GM10266 (cell line): Measurements from ENCODE around the gene TAPT1.

Source experiments
- DNase-seq: peaks from one replicate; pipeline ENCODE4 v3.0.0; 2012; ENCODE audit errors: extremely low spot score
- TF ChIP-seq, protein P1 (sequence below): IDR thresholded peaks from 2 replicates; pipeline ENCODE4 v1.5.1; 2012; ENCODE audit warnings: mild to moderate bottlenecking, low read depth; ENCODE audit not compliant: control insufficient read depth, insufficient read depth; ENCODE audit errors: missing control alignments

Gene TAPT1

DNA sequence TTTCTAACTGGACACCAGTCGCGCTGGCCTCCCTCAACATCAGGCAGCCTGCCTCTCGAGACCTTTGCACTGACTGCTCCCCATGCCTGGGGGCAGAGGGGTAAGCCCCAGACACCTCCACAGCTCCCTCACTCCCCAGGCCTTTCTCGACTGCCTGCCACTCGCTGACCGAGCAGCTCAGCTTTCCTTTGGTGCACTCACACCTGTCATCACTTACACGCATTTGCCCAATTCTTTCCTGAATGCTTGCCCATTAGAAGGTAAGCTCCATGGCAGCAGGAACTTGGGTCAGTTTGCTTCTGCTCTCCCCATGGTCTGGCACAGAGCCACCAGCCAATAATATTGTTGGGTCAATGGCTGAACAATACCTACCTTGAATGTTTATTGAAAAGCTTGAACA is 110.3 kb downstream of the TAPT1 start:
- TF ChIP-seq, protein P1, sequence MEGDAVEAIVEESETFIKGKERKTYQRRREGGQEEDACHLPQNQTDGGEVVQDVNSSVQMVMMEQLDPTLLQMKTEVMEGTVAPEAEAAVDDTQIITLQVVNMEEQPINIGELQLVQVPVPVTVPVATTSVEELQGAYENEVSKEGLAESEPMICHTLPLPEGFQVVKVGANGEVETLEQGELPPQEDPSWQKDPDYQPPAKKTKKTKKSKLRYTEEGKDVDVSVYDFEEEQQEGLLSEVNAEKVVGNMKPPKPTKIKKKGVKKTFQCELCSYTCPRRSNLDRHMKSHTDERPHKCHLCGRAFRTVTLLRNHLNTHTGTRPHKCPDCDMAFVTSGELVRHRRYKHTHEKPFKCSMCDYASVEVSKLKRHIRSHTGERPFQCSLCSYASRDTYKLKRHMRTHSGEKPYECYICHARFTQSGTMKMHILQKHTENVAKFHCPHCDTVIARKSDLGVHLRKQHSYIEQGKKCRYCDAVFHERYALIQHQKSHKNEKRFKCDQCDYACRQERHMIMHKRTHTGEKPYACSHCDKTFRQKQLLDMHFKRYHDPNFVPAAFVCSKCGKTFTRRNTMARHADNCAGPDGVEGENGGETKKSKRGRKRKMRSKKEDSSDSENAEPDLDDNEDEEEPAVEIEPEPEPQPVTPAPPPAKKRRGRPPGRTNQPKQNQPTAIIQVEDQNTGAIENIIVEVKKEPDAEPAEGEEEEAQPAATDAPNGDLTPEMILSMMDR = no peak
- no peak for DNase-seq

DNA sequence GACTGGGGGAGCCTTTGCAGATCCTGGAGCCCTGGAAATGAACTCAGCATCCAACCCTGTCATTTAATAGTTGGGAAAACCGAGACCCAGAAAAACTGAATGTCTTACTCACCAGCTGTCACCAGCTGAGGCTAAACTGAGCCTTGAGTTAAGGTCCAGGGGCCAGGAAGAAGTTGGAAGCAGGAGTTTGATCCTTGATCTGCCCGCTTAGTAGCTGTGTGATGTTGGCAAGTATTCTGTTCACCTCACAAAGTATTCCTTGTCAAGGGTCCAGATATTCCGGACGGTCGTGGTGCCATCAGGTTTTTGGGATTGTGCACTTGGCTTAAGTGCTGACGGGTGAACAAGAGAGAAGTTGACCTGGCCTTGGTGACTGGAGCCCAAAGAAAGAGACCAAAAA is 111.7 kb downstream of the TAPT1 start:
- TF ChIP-seq, protein P1 = no peak

DNA sequence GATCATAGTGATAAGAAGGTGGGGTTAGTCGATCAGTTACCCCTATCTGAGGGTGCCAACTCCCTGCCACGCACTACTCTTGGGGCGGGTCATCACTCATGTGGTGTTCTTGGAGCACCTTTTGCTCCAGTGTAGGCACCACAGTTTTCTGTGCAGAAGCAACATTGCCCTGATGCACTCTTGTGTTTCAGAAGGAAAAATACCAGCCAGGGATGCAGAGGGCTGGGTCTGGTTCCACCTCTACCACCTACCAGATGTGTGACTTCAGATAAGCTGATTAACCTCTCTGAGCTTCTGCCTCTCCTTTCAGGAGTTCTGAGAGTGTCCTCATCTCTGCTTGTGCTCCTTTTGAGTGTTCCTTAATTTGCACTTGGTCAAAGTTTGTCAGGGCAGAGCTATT is 112.5 kb downstream of the TAPT1 start:
- TF ChIP-seq, protein P1 = no peak
- DNase-seq = no peak

More for the DNA sequence above, 111.7 kb downstream of the TAPT1 start:
- DNase-seq = no peak

DNA sequence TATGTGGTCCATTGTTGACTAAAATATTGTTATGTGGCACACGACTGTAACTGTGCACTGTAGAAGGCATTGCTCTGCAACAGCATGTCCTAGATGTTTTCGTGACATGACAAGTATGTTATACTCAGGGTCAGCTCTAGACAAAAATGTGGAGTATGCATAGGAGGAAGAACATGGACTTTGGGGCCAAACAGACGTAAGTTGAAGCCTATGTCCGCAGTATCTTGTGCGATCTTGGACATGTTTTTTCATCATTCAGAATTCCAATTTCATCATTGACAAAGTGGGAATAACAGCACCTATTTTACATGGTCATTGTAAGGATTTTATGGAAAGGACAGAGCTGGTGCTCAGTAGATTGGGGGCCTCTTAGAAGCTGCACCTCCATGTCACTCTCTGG is 114.7 kb downstream of the TAPT1 start:
- TF ChIP-seq, protein P1 = no peak

DNA sequence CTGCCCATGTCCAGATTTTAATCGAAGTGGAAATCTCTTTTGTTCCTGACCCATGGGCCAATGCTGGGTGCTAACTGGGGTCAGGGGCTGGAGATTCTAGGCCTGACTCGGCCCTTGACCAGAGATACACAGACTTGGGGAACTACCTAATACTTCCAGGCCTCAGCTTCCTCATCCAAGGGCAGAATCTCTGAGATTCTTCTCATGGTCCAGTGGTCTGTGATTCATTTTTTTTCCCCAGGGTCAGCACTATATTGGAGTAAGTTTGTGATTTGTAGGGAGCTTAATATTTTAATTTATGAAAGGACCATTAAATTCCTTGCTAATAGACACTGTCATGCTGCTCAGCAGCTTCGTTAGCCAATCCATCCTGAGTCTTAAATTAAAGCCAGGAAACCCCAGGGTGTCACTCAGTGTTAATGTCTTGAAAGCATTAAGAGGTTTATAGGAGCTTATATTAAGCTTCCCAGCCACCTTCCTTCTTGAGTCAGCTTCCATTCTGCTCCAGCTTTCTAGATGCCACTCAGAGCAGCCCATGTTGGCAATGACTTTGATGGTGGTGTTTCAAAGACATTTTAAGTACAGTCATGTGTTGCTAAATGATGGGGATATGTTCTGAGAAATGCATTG is 115.5 kb downstream of the TAPT1 start:
- DNase-seq = no peak
- TF ChIP-seq, protein P1 = no peak

More for the DNA sequence above, 114.7 kb downstream of the TAPT1 start:
- DNase-seq = no peak
